ENCODE measurements around the gene SAE1.

DNA sequence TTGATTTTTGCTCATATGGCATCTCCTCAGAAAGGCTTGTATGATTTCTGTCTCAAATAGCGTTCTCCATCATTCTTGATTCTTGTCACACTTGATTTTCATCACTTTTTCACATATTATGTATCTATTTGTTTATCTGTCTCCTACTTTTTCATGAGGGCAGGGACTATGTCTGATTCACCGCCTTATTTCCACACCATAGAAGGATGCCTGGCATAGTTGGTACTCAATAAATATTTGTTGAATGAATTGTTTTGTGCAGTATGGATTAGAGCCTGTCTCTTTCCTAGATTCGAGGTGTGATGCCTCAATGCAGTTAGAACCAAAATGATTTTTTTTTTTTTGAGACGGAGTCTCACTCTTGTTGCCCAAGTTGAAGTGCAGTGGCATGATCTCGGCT is 12.1 kb downstream of the SAE1 start:
- TF ChIP-seq, protein P1, sequence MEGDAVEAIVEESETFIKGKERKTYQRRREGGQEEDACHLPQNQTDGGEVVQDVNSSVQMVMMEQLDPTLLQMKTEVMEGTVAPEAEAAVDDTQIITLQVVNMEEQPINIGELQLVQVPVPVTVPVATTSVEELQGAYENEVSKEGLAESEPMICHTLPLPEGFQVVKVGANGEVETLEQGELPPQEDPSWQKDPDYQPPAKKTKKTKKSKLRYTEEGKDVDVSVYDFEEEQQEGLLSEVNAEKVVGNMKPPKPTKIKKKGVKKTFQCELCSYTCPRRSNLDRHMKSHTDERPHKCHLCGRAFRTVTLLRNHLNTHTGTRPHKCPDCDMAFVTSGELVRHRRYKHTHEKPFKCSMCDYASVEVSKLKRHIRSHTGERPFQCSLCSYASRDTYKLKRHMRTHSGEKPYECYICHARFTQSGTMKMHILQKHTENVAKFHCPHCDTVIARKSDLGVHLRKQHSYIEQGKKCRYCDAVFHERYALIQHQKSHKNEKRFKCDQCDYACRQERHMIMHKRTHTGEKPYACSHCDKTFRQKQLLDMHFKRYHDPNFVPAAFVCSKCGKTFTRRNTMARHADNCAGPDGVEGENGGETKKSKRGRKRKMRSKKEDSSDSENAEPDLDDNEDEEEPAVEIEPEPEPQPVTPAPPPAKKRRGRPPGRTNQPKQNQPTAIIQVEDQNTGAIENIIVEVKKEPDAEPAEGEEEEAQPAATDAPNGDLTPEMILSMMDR (conservative IDR thresholded peaks at IDR 0.05 in 1 of 2, IDR thresholded peaks at IDR 0.05 in 1 of 2; ENCODE audit: extremely low read depth in 1 of 2, insufficient read depth in 1 of 2, low read depth in 1 of 2, low read length in 2 of 2), result no peak
- no peak for TF ChIP-seq EZH2 (IDR thresholded peaks at IDR 0.05; ENCODE audit: borderline replicate concordance, low read length)

Measured in mammary epithelial cell (primary cell).